Omental fat pad (tissue), 4 donors: ENCODE results near the gene ZFHX3. TPM values are rescaled to one million over a fixed set of nuclear protein-coding genes. Genes with fewer than 3 reads are reported as not detected.

Experiments
- ATAC-seq: fragments of 150-250 bp; one replicate; pipeline ENCODE4 v1.9.1; 2016; ENCODE audit warnings: mild to moderate bottlenecking, moderate library complexity; ENCODE audit not compliant: low FRiP score
- DNase-seq: peaks from one replicate; pipeline ENCODE4 v3.0.0-alpha.2; 2019; ENCODE audit warnings: low spot score
- CTCF ChIP-seq, 3 donors: fragments of 450-650 bp; IDR thresholded peaks; one replicate each; pipeline ENCODE4 v1.5.1; 2016 to 2017; ENCODE audit warnings: antibody characterized with exemption in 3 of 3, mild to moderate bottlenecking in 3 of 3, moderate library complexity in 2 of 3
- total RNA-seq, 4 donors: library from RNA; depleted of rRNA; stranded (reverse); fragments of >200 nt; gene quantifications; one replicate each; pipeline ENCODE4 v1.1.0, GENCODE V29; 2016

ZFHX3 gene
- total RNA-seq, 4 donors from 2014 or later, result 11.8 to 35.2 (median 13.7) TPM

DNA sequence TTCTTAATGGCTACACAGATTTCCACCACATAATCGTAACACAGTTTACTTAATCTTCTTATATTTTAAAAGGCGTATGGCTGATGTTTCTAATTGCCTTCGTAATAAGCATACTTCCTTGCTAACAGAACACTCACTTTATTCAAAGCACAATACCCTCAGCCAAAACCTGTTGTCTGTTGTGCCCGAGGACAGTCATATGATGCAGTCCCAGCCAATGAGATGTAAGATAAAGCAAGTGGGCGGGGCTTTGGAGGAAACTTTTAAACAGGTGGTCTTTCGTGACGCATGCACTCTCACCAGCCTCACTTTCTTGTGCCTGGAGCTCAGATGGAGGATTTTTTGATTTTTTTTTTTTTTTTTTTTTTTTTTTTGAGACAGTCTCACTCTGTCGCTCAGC lies 174.1 kb downstream of the ZFHX3 start:
- DNase-seq (no peak), ATAC-seq (no peak)
- TF ChIP-seq CTCF (IDR thresholded peaks at IDR 0.05), result no peak

GRCh38 chr16:72873044-72873443 lies 174.9 kb downstream of the ZFHX3 start:
- no peak for ATAC-seq
- DNase-seq, result no peak
- no peak for TF ChIP-seq CTCF (IDR thresholded peaks at IDR 0.05)

- no peak for DNase-seq
- ATAC-seq, result no peak
- TF ChIP-seq CTCF (IDR thresholded peaks at IDR 0.05), result no peak
Observed at GRCh38 chr16:72865835-72866234, 182.1 kb downstream of the ZFHX3 start.

GRCh38 chr16:72865258-72865657 lies 182.7 kb downstream of the ZFHX3 start:
- DNase-seq (no peak), ATAC-seq (no peak)
- no peak for TF ChIP-seq CTCF (IDR thresholded peaks at IDR 0.05)

- TF ChIP-seq CTCF (IDR thresholded peaks at IDR 0.05), result no peak
- ATAC-seq (no peak), DNase-seq (no peak)
Observed at GRCh38 chr16:72864130-72864833, 183.6 kb downstream of the ZFHX3 start.

DNA sequence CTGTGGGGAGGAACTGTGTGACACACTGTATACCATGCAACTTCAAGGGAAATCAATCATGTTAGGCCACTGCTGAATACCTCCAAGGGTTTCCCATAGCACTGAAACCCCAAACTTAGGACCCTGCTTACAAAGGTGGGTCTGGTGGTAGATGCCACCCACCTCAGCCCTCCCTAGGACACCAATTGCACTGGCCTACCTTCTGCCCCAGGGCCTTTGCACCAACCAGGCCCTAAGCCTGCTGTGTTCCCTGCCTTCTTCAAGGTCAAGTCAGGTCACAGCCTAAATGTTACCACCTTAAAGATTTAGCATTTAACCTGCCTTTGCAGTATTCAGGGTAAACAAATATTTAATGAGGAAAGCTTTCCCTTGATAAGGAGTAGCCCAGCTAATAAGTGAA lies 185.8 kb downstream of the ZFHX3 start:
- TF ChIP-seq CTCF (IDR thresholded peaks at IDR 0.05), result no peak
- ATAC-seq, result no peak
- no peak for DNase-seq
